Mucosa of descending colon (tissue), 3 donors: ENCODE data around the gene PPFIA3. TPM values are rescaled to one million over a fixed set of nuclear protein-coding genes. Genes with fewer than 3 reads are reported as not detected.

ENCODE experiments used
- ATAC-seq: fragments of 200-7000 bp; cut with Tn5 transposase; one replicate; pipeline ENCODE4 v1.9.1; 2020; ENCODE audit warnings: mild to moderate bottlenecking, moderate library complexity
- DNase-seq, 3 donors: peaks; one replicate each; pipeline ENCODE4 v3.0.0-alpha.2; 2020
- H3K36me3 ChIP-seq: fragments of 200-600 bp; one replicate; pipeline ENCODE4 v1.8.0; 2021; ENCODE audit warnings: low read depth, mild to moderate bottlenecking
- H3K4me1 ChIP-seq: fragments of 200-600 bp; one replicate; pipeline ENCODE4 v1.8.0; 2021; ENCODE audit warnings: low read depth, mild to moderate bottlenecking
- H3K4me3 ChIP-seq: fragments of 200-600 bp; one replicate; pipeline ENCODE4 v1.8.0; 2021; ENCODE audit warnings: mild to moderate bottlenecking
- H3K9me3 ChIP-seq: fragments of 200-600 bp; one replicate; pipeline ENCODE4 v1.8.0; 2021; ENCODE audit warnings: mild to moderate bottlenecking
- CTCF ChIP-seq: fragments of 200-600 bp; IDR thresholded peaks from one replicate; pipeline ENCODE4 v1.8.0; 2022; ENCODE audit warnings: antibody characterized with exemption, mild to moderate bottlenecking
- intact Hi-C, 2 donors: fragments of 100-400 bp; cut with DNase I in 1 of 2; cut with micrococcal nuclease in 1 of 2; formaldehyde crosslinking; loops; one replicate each; pipeline versions ENCODE4 v1.11.0 to v1.11.1; 2022; cut with DNase I, micrococcal nuclease
- total RNA-seq, 3 donors: library from RNA; stranded (reverse); fragmentation: NEBNext Ultra II Directional in 2 of 3; extraction: Animal tissue kit (Norgen Biotek cat#: 25700) in 2 of 3; gene quantifications; one replicate each; pipeline versions ENCODE4 v1.2.1 to v1.2.4, GENCODE V29; 2021 to 2023
- donor health status: DM: no; HTN: no; CAD: no; lungs with moderate emphysema.
- donor health status: DM: no; HTN: no; CAD: no.
- donor health status: DM: no; HTN: yes; CAD: no.

The PPFIA3 gene
- total RNA-seq, 3 donors from 2014 or later, result 15.1 to 21.4 (median 19.6) TPM

- H3K4me1 ChIP-seq, result peaks cover 16% of the 10 kb centered on the region
- no peak for TF ChIP-seq CTCF
- ATAC-seq, result peak; percentile 77
- intact Hi-C loops, result no loop called here
- H3K4me3 ChIP-seq, result no peak overlapping the region
- no peaks in the 10 kb centered on the region for H3K36me3 ChIP-seq
- peak; percentile 96 to 99 (median 98) for DNase-seq
- no peaks in the 10 kb centered on the region for H3K9me3 ChIP-seq
Observed at GRCh38 chr19:49151267-49152118, 32.1 kb downstream of the PPFIA3 start.

GRCh38 chr19:49152119-49152550 lies 32.8 kb downstream of the PPFIA3 start:
- Histone ChIP-seq H3K4me1 (peaks cover 12% of the 10 kb centered on the region), H3K9me3 (no peaks in the 10 kb centered on the region), H3K36me3 (no peaks in the 10 kb centered on the region), H3K4me3 (no peak overlapping the region)
- DNase-seq (no peak), ATAC-seq (no peak)
- intact Hi-C loops, result no loop called here
- TF ChIP-seq CTCF, result no peak

GRCh38 chr19:49153167-49153809 lies 33.9 kb downstream of the PPFIA3 start:
- intact Hi-C loops, result no loop called here
- Histone ChIP-seq H3K9me3 (no peaks in the 10 kb centered on the region), H3K4me1 (peaks cover 12% of the 10 kb centered on the region), H3K36me3 (no peaks in the 10 kb centered on the region), H3K4me3 (no peak overlapping the region)
- DNase-seq (no peak), ATAC-seq (no peak)
- no peak for TF ChIP-seq CTCF

GRCh38 chr19:49154279-49154678 lies 34.9 kb downstream of the PPFIA3 start:
- Histone ChIP-seq H3K4me3 (no peak overlapping the region), H3K36me3 (no peaks in the 10 kb centered on the region), H3K4me1 (peaks cover 9% of the 10 kb centered on the region), H3K9me3 (no peaks in the 10 kb centered on the region)
- DNase-seq (no peak), ATAC-seq (no peak)
- intact Hi-C loops, result no loop called here
- no peak for TF ChIP-seq CTCF

- Histone ChIP-seq H3K4me1 (peaks cover 17% of the 10 kb centered on the region), H3K36me3 (no peaks in the 10 kb centered on the region), H3K9me3 (no peaks in the 10 kb centered on the region), H3K4me3 (no peak within 1 kb of the TSS)
- intact Hi-C loops, result no loop called here
- DNase-seq (no peak), ATAC-seq (no peak)
- TF ChIP-seq CTCF, result no peak
Observed at GRCh38 chr19:49155005-49155819, 35.9 kb downstream of the PPFIA3 start, which contains the start of gene HRC. HRC (minus strand) TSS chr19:49155396; CDS start chr19:49155237, 159 bp downstream.
